Measurements from ENCODE around the gene ATRX.
"Not testable (repeated sequence)": the region's sequence is repeated elsewhere in the genome, so short reads cannot be mapped to it uniquely, and the experiment has no call there.

ATRX gene

DNA sequence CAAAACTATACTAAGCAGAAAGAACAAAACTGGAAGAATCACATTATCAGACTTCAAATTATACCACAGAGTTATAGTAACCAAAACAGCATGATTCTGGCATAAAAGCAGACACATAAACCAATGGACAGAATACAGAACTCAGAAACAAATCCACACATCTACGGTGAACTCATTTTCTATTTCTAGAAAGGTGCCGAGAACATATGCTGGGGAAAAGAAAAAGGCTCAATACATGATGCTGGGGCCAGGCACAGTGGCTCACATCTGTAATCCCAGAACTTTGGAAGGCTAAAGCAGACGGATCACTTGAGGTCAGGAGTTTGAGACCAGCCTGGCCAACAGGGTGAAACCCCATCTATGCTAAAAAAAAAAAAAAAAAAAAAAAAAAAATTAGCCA, 52.7 kb downstream of the ATRX start:
- no peak for DNase-seq

DNA sequence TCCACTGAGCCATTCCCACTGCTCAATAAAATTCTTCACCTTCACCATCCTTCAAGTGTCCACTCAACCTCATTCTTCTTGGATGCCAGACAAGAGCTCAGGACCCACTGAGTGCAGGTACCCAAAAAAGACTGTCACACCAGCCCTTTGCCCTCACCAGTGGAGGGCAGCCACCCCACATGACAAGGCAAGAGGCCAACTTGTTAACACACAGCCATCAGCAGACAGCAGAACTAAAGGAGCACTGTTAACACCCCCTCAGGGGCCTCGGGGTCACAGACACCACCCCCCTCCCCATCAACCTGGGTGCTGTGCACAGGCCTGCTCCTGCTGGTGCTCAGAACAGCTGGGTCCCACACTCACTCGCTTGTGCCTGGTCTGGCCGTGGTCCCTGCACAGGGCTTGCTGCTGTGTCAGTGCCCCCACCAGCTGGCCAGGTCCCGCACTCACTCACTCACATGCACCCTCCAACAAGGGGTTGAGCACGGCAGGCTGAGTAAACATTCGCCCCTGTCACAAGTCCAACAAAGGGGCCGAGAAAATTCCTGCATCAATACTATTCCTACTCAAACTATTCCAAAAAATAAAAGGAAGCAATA, 54.1 kb downstream of the ATRX start:
- no peak for DNase-seq

DNA sequence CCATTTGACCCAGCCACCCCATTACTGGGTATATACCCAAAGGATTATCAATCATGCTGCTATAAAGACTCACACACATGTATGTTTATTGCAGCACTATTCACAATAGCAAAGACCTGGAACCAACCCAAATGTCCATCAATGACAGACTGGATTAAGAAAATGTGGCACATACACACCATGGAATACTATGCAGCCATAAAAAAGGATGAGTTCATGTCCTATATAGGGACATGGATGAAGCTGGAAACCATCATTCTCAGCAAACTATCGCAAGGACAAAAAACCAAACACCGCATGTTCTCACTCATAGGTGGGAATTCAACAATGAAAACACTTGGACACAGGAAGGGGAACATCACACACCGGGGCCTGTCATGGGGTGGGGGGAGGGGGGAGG, 59.9 kb downstream of the ATRX start:
- DNase-seq: not testable (repeated sequence)

- DNase-seq: no peak
These were observed 62.3 kb downstream of the ATRX start for GRCh38 chrX:77723681-77724080.

DNA sequence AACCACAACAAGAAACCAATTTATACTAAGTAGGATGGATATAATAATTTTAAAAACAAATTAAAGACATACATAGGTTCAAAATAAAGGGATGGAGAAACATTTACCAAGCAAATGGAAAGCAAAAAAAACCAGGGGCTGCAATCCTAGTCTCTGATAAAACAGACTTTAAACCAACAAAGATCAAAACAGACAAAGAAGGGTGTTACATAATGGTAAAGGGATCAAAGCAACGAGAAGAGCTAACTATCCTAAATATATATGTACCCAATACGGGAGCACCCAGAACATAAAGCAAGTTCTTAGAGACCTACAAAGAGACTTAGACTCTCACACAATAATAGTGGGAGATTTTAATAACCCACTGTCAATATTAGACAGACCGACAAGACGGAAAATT, 66.6 kb downstream of the ATRX start:
- DNase-seq: no peak

DNA sequence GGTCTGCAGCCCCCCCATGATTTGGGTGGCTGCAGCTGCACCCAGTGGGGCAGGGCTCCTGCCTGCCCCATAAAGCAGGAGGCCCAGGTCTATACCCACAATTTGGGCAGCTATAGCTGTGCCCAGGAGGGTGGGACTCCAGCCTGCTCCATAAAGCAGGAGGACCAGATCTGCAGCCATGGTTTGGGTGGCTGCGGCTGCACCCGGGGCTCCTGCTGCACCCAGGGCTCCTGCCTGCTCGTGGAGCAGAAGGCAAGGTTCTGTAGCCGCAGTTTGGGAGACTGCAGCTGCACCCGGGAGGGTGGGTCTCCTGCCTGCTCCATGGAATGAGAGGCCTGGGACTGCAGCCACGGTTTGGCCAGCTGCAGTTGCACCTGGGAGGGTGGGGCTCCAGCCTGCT, 81.1 kb downstream of the ATRX start:
- no peak for DNase-seq

DNA sequence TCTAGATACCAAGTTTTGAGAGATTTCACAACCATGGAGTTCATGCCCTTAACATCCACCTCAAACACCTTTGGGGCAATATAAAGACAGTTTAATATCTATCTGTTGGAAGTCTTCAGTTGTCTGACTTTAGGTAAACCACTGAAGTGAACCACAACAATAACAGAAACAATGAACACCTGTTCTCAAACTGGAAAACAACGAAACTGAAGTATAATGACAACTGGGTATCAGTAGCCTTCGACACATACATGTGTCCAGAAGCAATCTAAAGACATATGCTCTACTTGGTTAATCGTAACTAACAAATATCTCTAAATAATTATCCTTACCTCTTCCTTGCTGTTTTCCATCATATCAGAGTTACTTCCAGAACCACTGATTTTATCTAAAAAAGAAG, 87.8 kb downstream of the ATRX start:
- DNase-seq: no peak

- peak; percentile 4 for DNase-seq
These were observed 91.5 kb downstream of the ATRX start for GRCh38 chrX:77694491-77694890.

- no peak for DNase-seq
These were observed 92.4 kb downstream of the ATRX start for GRCh38 chrX:77693594-77693993.

- DNase-seq: no peak
These were observed 94.1 kb downstream of the ATRX start for GRCh38 chrX:77691916-77692315.

DNA sequence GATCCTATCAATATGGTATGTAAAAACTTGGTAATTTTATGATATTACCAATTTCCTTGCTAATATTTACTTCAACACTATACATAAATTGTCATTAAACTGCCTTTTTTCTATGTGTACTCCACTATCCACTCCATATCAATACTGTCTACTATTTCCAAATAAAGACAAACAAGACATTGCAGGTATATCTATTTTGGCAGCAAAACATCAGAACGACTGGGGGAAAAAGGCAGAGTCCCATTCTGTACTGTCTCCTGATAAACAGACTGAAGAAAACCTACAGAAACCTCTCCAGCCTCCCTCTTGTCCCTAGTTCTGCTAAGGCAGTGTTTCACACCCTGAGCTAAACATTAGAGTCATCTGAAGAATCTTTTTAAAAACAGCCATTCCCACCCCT, 96.6 kb downstream of the ATRX start:
- DNase-seq: no peak

- DNase-seq: not testable (repeated sequence)
These were observed 100.3 kb downstream of the ATRX start for GRCh38 chrX:77685683-77686082.

GRCh38 chrX:77679144-77679543, 106.9 kb downstream of the ATRX start:
- DNase-seq: no peak

- no peak for DNase-seq
These were observed 110.0 kb downstream of the ATRX start for GRCh38 chrX:77675986-77676385.

- DNase-seq: no peak
These were observed 117.4 kb downstream of the ATRX start for GRCh38 chrX:77668391-77669237.

- no peak for DNase-seq
These were observed 127.1 kb downstream of the ATRX start for GRCh38 chrX:77658886-77659285.

DNA sequence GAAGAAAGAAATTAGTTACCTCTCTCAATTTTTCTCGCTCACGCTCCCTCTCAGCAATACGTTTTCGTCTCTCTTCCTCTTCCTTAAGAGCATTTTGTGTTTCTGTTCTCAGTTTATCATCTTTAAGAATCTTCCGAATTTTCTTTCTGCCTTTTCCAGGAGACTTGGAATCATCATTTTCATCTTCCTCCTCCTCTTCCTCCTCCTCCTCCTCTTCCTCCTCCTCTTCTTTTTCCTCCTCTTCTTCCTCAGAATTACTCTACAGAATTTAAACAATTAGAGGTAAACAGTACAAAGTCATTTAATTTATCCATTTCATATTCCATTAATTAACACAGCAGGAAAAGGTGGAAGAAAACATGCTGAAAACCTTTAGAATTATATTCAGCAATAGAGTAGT, 133.9 kb downstream of the ATRX start:
- no peak for DNase-seq

DNA sequence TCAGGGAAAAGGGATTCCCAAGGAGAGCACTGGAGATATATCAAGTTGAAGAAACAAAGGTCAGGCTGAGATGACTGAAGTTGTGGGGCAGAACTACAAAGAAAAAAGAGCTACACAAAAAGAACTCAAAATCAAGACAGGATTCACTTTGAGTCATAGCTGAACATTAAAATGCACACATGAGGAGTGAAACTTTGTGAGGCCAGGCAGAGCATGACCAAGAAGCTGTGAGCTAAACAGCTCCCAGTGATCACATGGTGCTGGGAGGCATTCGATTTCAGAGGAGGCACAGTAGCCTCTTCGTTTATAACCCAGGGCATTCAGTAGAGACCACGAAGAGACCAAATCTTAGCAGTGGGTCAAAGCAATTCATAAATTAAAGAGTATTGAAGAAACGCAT, 145.3 kb downstream of the ATRX start:
- DNase-seq: no peak

- no peak for DNase-seq
These were observed 146.2 kb downstream of the ATRX start for GRCh38 chrX:77639820-77640219.

DNA sequence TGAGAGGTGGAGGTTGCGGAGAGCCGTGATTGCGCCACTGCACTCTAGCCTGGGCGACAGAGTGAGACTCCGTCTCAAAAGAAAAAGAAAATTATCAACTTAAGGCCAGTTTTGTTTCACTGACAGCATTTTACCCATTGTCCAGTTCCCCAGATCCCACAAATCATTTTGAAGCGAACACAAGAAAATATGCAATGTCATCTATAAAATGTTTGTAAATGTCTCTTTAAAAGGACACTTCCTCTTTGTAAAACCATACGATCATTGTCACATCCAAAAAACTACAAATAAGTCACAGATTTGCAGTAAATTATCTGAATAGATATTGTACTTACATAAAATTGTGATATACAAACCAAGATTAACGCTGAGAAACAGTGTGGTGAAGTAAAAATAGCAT, 147.6 kb downstream of the ATRX start:
- no peak for DNase-seq

DNA sequence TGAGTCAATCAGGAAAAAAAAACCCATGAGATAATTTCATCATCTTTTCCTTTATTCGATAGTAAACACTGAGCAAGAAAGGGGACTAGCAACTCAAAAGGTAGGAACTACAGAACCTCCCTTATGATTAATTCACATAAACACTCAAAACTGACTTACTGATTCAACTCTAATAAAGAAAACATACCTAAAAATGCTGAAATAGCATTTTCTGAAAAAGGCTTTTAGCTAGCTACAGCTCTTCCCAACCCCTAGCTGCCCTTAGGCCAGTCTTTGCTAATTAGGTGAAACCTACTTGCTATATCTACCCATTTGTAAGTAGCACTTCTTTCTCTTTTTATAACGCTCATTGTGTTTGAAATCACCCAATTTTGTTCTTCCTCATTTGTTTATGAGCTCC, 150.6 kb downstream of the ATRX start:
- DNase-seq: no peak

DNA sequence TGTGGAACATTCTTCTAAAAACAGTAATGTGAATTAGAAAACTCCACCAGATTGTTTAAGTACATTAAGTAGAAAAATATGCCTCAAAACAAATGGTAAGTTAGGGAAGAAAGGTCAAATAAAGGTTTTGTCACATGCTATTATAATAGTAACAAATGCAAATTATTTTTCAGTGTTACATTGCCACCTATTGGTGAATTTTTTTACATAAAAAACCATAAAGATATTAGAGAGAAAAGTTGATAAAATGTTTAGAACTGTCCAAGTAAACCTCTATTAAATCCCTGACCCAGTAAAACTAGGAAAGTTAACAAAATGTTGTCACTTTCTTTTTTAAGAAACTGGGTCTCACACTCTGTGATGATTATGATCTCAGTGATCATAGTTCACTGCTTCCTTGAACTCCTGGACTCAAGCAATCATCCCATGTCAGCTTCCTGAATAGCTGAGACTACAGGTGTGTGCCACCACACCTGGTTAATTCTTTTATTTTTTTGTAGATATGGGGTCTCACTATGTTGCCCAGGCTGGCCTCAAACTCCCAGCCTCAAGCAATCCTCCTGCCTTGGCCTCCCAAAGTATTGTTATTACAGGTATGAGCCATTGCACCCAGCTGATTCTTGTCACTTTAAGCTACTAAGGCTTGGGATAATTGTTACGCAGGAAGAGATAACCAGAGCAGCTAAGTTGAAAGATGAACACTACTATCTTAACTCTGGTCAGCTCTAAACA, 157.6 kb downstream of the ATRX start:
- no peak for DNase-seq

- no peak for DNase-seq
These were observed 163.3 kb downstream of the ATRX start for GRCh38 chrX:77622672-77623071.

DNA sequence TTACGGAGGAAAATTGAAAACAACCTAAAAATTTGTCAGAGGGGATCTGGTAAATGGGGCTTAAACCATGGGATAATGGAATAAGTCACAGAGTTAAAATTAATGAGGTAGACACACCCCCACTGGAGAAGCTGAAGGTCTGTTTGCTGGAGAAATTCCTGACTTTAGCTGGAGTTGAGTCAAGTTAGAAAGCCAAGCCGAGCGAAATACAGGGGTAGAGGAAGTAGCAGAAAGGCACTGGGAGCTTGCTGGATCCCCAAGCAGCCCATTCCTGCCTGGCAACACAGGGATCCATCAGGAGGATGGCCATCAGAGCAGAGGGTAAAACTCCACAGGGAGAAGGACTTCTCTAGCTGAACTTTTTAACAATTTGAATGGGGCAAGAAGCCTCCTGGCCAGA, 163.8 kb downstream of the ATRX start:
- DNase-seq: no peak

Data from NCI-H146 (cell line).